Ishikawa (cell line): ENCODE measurements around the gene TENM3.

Experiments
- CEBPB ChIP-seq: IDR thresholded peaks from 2 replicates; pipeline ENCODE4 v1.6.1; 2012
- CREB1 ChIP-seq: IDR thresholded peaks from 2 replicates; pipeline ENCODE4 v1.6.1; 2012; ENCODE audit warnings: low read depth
- EGR1 ChIP-seq: IDR thresholded peaks from 2 replicates; pipeline ENCODE4 v1.6.1; 2012
- EP300 ChIP-seq: IDR thresholded peaks from 2 replicates; pipeline ENCODE4 v1.6.1; 2012; ENCODE audit warnings: borderline replicate concordance
- FOXM1 ChIP-seq: IDR thresholded peaks from 2 replicates; pipeline ENCODE4 v1.6.1; 2012; ENCODE audit warnings: low read depth, borderline replicate concordance
- NFIC ChIP-seq: IDR thresholded peaks from 2 replicates; pipeline ENCODE4 v1.6.1; 2012
- RAD21 ChIP-seq: IDR thresholded peaks from 2 replicates; pipeline ENCODE4 v1.6.1; 2012; ENCODE audit warnings: low read depth
- TAF1 ChIP-seq: IDR thresholded peaks from 2 replicates; pipeline ENCODE4 v1.6.1; 2012; ENCODE audit warnings: low read depth, mild to moderate bottlenecking
- TCF12 ChIP-seq: IDR thresholded peaks from 2 replicates; pipeline ENCODE4 v1.6.1; 2012; ENCODE audit warnings: low read depth
- TEAD4 ChIP-seq: IDR thresholded peaks from 2 replicates; pipeline ENCODE4 v1.6.1; 2012
- YY1 ChIP-seq: IDR thresholded peaks from 2 replicates; pipeline ENCODE4 v1.6.1; 2012; ENCODE audit warnings: low read depth
- ZBTB7A ChIP-seq: IDR thresholded peaks from 2 replicates; pipeline ENCODE4 v1.6.1; 2012; ENCODE audit warnings: low read depth
- TF ChIP-seq, protein P1 (sequence below): IDR thresholded peaks from 2 replicates; pipeline ENCODE4 v1.6.1; 2012; ENCODE audit warnings: low read depth, mild to moderate bottlenecking
- TF ChIP-seq, protein P2 (sequence below): IDR thresholded peaks from 2 replicates; pipeline ENCODE4 v1.6.1; 2012
- TF ChIP-seq, protein P3 (sequence below): IDR thresholded peaks from 2 replicates; pipeline ENCODE4 v1.6.1; 2012

TENM3 gene

DNA sequence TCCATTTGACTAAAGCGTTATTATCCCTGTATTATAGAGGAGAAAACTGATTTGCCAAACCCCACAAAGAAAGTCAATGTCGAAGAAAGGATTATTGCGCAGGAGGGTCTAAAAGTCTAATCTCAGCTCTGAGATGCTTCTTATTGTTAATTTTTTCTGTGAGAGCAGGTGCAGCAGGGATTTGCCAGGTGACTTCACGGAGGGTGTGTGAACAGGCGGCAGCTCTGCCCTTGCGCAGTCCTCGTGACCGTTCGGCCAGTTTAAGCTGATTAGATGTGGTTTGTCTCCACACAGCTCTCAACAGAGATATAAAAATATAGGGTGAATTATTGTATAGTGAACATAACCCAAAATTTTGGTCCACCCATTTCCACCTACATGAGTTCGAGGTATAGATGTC is 28.5 kb downstream of the TENM3 start:
- TF ChIP-seq CEBPB = no peak

DNA sequence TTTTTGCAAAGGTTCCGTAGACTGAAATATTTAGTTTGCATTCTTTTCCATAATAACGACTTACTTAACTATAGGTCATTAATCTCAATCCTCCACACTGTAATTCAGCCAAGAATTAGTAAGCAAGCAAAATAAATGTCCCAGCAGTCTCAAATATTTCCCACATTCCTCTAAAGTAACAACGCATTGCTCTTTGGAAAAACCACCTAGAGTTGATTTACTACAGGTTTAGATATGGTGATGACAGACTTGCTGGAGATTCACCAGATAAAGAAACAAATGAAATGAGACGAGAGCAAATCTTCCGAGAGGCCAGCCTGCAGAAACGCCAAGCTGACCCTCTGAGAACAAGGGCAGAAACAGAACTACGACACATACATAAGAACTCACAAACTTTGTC is 28.9 kb downstream of the TENM3 start:
- no peak for TF ChIP-seq TEAD4
- TF ChIP-seq TAF1 = no peak
- TF ChIP-seq FOXM1 = no peak
- no peak for TF ChIP-seq EP300
- TF ChIP-seq, protein P1, sequence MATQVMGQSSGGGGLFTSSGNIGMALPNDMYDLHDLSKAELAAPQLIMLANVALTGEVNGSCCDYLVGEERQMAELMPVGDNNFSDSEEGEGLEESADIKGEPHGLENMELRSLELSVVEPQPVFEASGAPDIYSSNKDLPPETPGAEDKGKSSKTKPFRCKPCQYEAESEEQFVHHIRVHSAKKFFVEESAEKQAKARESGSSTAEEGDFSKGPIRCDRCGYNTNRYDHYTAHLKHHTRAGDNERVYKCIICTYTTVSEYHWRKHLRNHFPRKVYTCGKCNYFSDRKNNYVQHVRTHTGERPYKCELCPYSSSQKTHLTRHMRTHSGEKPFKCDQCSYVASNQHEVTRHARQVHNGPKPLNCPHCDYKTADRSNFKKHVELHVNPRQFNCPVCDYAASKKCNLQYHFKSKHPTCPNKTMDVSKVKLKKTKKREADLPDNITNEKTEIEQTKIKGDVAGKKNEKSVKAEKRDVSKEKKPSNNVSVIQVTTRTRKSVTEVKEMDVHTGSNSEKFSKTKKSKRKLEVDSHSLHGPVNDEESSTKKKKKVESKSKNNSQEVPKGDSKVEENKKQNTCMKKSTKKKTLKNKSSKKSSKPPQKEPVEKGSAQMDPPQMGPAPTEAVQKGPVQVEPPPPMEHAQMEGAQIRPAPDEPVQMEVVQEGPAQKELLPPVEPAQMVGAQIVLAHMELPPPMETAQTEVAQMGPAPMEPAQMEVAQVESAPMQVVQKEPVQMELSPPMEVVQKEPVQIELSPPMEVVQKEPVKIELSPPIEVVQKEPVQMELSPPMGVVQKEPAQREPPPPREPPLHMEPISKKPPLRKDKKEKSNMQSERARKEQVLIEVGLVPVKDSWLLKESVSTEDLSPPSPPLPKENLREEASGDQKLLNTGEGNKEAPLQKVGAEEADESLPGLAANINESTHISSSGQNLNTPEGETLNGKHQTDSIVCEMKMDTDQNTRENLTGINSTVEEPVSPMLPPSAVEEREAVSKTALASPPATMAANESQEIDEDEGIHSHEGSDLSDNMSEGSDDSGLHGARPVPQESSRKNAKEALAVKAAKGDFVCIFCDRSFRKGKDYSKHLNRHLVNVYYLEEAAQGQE = no peak
- no peak for TF ChIP-seq NFIC
- TF ChIP-seq CEBPB = no peak
- TF ChIP-seq EGR1 = no peak
- no peak for TF ChIP-seq CREB1
- no peak for TF ChIP-seq TCF12

DNA sequence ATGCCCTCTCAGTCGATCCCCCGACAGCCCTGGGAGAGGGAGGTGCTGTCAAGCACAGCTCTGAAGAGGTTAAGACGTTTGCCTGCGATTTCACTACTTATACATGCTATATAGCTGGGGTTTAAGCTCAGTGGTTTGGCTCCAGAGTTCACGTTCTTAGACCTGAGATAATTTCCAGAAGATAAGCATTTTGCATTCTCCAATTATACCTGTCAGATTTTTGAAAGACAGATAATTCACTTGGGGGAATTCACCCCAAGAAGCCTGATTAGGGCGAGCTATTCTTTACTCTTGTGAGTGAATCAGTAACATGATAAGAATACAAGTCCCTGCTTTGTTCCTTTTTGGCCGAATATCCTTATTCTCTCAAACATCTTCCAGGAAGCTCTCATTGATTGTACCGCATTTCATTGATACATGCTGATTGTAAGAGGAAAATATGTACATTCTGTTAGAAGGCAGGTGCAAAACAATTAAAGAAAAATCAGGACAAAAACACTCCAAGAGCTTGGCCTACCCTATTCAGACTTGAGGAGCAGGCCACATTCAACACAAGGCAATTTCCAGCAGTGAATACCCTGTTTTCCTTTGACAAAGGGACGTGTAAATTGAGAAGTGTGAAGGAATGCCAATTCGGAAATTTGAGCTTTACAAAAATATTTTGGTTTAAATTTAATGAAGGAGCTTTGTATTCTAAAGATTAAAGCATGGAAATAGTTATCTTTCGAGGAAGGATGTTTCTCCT is 30.2 kb downstream of the TENM3 start:
- TF ChIP-seq YY1 = no peak
- no peak for TF ChIP-seq CREB1
- TF ChIP-seq, protein P2, sequence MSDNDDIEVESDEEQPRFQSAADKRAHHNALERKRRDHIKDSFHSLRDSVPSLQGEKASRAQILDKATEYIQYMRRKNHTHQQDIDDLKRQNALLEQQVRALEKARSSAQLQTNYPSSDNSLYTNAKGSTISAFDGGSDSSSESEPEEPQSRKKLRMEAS = no peak
- TF ChIP-seq ZBTB7A = no peak
- TF ChIP-seq, protein P1 = no peak
- TF ChIP-seq, protein P3, sequence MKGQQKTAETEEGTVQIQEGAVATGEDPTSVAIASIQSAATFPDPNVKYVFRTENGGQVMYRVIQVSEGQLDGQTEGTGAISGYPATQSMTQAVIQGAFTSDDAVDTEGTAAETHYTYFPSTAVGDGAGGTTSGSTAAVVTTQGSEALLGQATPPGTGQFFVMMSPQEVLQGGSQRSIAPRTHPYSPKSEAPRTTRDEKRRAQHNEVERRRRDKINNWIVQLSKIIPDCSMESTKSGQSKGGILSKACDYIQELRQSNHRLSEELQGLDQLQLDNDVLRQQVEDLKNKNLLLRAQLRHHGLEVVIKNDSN = no peak
- no peak for TF ChIP-seq FOXM1
- no peak for TF ChIP-seq NFIC
- no peak for TF ChIP-seq RAD21
- no peak for TF ChIP-seq EGR1
- TF ChIP-seq TCF12 = no peak
- no peak for TF ChIP-seq TAF1
- TF ChIP-seq EP300 = no peak
- TF ChIP-seq TEAD4 = no peak
- no peak for TF ChIP-seq CEBPB

DNA sequence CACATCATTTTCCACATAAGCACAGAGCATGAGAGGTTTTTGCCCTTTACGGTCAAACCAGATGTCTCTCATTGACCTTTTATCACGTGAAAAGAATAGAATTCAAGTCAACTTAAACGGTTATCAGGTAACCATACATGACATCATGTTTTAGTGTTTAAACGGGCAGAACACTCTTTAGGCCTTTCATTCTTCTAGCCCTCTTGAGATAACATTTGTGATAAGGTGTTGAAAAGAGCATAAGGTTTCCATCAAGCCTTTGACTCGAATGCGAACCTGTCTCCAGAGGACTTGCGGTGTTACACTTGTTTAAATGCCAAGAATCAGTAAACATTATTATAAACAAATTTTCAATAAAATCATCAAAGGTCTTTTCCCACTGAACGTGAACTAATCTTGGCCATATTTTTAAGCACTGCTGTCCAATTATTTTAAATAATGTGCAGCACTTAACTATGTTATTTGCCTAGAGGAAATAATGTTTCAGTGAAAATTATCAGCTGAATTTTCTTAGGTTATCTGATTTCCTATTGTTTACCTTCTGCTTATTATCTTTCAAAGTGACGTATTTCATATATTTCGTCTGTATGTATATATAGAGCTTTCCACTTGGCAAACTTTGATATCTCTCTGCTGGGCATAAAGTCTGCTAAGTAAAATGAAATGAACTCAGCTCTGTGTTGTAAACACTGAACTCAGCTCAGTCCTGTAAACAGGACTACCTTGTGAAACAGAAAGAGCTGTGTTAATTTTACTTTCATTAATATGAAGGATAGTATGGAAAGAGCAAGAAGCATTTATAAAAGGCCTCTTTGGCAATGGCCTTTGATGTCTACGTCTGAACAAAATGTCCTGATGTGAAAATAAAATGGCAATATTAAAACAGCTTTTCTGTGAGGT is 33.3 kb downstream of the TENM3 start:
- no peak for TF ChIP-seq ZBTB7A
- no peak for TF ChIP-seq EGR1
- no peak for TF ChIP-seq CREB1
- TF ChIP-seq, protein P1 = no peak
- no peak for TF ChIP-seq TAF1
- TF ChIP-seq, protein P2 = no peak
- TF ChIP-seq EP300 = no peak
- TF ChIP-seq, protein P3 = no peak
- TF ChIP-seq RAD21 = no peak
- no peak for TF ChIP-seq YY1
- TF ChIP-seq FOXM1 = no peak
- no peak for TF ChIP-seq NFIC
- no peak for TF ChIP-seq TCF12
- TF ChIP-seq CEBPB = no peak
- TF ChIP-seq TEAD4 = no peak
